ENCODE measurements around the gene SPDYE2.
"Not testable (repeated sequence)": the region's sequence is repeated elsewhere in the genome, so short reads cannot be mapped to it uniquely, and the experiment has no call there.

SPDYE2 gene

GRCh38 chr7:102531583-102531982 is 19.4 kb upstream of the SPDYE2 start:
- in situ Hi-C loops (cut with MboI; ENCODE audit: low sequenced_read_pairs, unreplicated experiment); DNase-seq (ENCODE audit: low spot score): not testable (repeated sequence)

- DNase-seq (ENCODE audit: low spot score); in situ Hi-C loops (cut with MboI; ENCODE audit: low sequenced_read_pairs, unreplicated experiment): not testable (repeated sequence)
Measured at GRCh38 chr7:102532127-102532526, 18.9 kb upstream of the SPDYE2 start.

GRCh38 chr7:102535062-102535615 is 15.9 kb upstream of the SPDYE2 start:
- DNase-seq (ENCODE audit: low spot score), result not testable (repeated sequence)

GRCh38 chr7:102540604-102541003 is 10.4 kb upstream of the SPDYE2 start:
- in situ Hi-C loops (cut with MboI; ENCODE audit: low sequenced_read_pairs, unreplicated experiment); DNase-seq (ENCODE audit: low spot score): not testable (repeated sequence)

More at GRCh38 chr7:102535062-102535615, 15.9 kb upstream of the SPDYE2 start:
- in situ Hi-C loops (cut with MboI; ENCODE audit: low sequenced_read_pairs, unreplicated experiment), result not testable (repeated sequence)

- in situ Hi-C loops (cut with MboI; ENCODE audit: low sequenced_read_pairs, unreplicated experiment); DNase-seq (ENCODE audit: low spot score): not testable (repeated sequence)
Measured at GRCh38 chr7:102542083-102542482, 8.9 kb upstream of the SPDYE2 start.

GRCh38 chr7:102542771-102543170 is 8.3 kb upstream of the SPDYE2 start:
- DNase-seq (ENCODE audit: low spot score); in situ Hi-C loops (cut with MboI; ENCODE audit: low sequenced_read_pairs, unreplicated experiment): not testable (repeated sequence)

- in situ Hi-C loops (cut with MboI; ENCODE audit: low sequenced_read_pairs, unreplicated experiment); DNase-seq (ENCODE audit: low spot score): not testable (repeated sequence)
Measured at GRCh38 chr7:102543596-102543995, 7.4 kb upstream of the SPDYE2 start, which contains the start of gene UPK3BL2. Gene UPK3BL2 (minus strand): TSS chr7:102543696. CDS start chr7:102543636, 60 bp downstream.

- DNase-seq (ENCODE audit: low spot score); in situ Hi-C loops (cut with MboI; ENCODE audit: low sequenced_read_pairs, unreplicated experiment): not testable (repeated sequence)
Measured at GRCh38 chr7:102544372-102544771, 6.7 kb upstream of the SPDYE2 start.

- in situ Hi-C loops (cut with MboI; ENCODE audit: low sequenced_read_pairs, unreplicated experiment); DNase-seq (ENCODE audit: low spot score): not testable (repeated sequence)
Measured at GRCh38 chr7:102545288-102545687, 5.7 kb upstream of the SPDYE2 start.

- DNase-seq (ENCODE audit: low spot score); in situ Hi-C loops (cut with MboI; ENCODE audit: low sequenced_read_pairs, unreplicated experiment): not testable (repeated sequence)
Measured at GRCh38 chr7:102546353-102546752, 4.7 kb upstream of the SPDYE2 start.

GRCh38 chr7:102568620-102569019 is 17.6 kb downstream of the SPDYE2 start:
- in situ Hi-C loops (cut with MboI; ENCODE audit: low sequenced_read_pairs, unreplicated experiment); DNase-seq (ENCODE audit: low spot score): not testable (repeated sequence)

- DNase-seq (ENCODE audit: low spot score); in situ Hi-C loops (cut with MboI; ENCODE audit: low sequenced_read_pairs, unreplicated experiment): not testable (repeated sequence)
- peak; percentile 62 for TF ChIP-seq CTCF (IDR thresholded peaks at IDR 0.05; ENCODE audit: borderline replicate concordance, control extremely low read depth, extremely low read depth, insufficient read depth, missing control alignments)
Measured at GRCh38 chr7:102572261-102573239, 21.5 kb downstream of the SPDYE2 start, which contains the start of gene POLR2J3. Gene POLR2J3 (minus strand): TSS chr7:102572583. CDS start chr7:102572521, 62 bp downstream.

- in situ Hi-C loops (cut with MboI; ENCODE audit: low sequenced_read_pairs, unreplicated experiment); DNase-seq (ENCODE audit: low spot score): not testable (repeated sequence)
Measured at GRCh38 chr7:102574607-102575006, 23.6 kb downstream of the SPDYE2 start.

- DNase-seq (ENCODE audit: low spot score); in situ Hi-C loops (cut with MboI; ENCODE audit: low sequenced_read_pairs, unreplicated experiment): not testable (repeated sequence)
Measured at GRCh38 chr7:102576363-102576762, 25.3 kb downstream of the SPDYE2 start.

- in situ Hi-C loops (cut with MboI; ENCODE audit: low sequenced_read_pairs, unreplicated experiment); DNase-seq (ENCODE audit: low spot score): not testable (repeated sequence)
Measured at GRCh38 chr7:102577315-102578240, 26.6 kb downstream of the SPDYE2 start.

GRCh38 chr7:102578486-102578885 is 27.5 kb downstream of the SPDYE2 start:
- in situ Hi-C loops (cut with MboI; ENCODE audit: low sequenced_read_pairs, unreplicated experiment); DNase-seq (ENCODE audit: low spot score): not testable (repeated sequence)
